Germinal center (tissue), 1 donor: ENCODE data around the gene ROR2.

ENCODE experiments used
- DNase-seq: peaks from one replicate; pipeline ENCODE4 v3.0.0; 2012; ENCODE audit warnings: mixed read lengths, low spot score

Gene ROR2

GRCh38 chr9:91879231-91879630, 70.8 kb downstream of the ROR2 start:
- DNase-seq, result no peak

DNA sequence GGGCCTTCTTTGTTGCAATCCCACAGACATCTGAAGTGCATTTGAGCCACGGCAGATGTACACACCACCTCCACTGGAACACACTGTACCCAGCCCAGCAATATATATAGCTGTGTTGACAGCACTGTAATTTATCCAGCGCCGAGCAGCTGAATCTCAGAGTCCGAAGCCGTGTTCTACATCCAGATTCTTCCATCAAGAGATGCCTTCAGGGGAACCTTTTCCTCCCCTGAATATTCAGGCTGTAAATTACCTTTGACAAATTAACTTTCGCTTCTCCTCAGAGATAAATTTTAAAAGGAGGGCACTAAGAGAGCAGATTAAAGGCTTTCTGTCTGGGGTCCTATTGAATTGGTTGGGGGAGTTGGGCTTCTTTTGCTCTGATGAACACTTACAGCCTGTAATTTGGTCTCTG, 76.4 kb downstream of the ROR2 start:
- DNase-seq, result no peak

- no peak for DNase-seq
These were observed 81.2 kb downstream of the ROR2 start for GRCh38 chr9:91868732-91869391.

- no peak for DNase-seq
These were observed 82.3 kb downstream of the ROR2 start for GRCh38 chr9:91867740-91868139.

DNA sequence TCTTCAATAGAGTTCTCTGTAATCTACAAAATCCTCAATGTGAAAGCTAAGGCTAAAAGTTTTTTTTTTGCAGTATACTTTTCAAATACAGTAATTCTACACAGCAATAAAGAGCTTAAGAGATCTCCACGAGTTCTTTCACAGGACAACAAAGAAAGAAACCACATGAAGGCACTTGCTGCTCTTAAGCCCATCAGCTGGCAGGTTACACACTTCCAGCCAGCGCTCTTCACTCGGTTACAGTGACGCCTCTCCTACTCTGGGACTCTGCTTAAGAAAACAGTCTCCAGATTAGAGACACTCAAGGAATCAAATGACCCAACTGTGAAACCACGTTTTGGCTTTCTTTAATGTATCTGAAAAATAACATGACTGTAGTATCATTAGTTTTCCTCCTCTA, 85.0 kb downstream of the ROR2 start:
- DNase-seq, result no peak

GRCh38 chr9:91864380-91864779, 85.6 kb downstream of the ROR2 start:
- DNase-seq, result no peak

GRCh38 chr9:91863469-91863868, 86.6 kb downstream of the ROR2 start:
- no peak for DNase-seq

DNA sequence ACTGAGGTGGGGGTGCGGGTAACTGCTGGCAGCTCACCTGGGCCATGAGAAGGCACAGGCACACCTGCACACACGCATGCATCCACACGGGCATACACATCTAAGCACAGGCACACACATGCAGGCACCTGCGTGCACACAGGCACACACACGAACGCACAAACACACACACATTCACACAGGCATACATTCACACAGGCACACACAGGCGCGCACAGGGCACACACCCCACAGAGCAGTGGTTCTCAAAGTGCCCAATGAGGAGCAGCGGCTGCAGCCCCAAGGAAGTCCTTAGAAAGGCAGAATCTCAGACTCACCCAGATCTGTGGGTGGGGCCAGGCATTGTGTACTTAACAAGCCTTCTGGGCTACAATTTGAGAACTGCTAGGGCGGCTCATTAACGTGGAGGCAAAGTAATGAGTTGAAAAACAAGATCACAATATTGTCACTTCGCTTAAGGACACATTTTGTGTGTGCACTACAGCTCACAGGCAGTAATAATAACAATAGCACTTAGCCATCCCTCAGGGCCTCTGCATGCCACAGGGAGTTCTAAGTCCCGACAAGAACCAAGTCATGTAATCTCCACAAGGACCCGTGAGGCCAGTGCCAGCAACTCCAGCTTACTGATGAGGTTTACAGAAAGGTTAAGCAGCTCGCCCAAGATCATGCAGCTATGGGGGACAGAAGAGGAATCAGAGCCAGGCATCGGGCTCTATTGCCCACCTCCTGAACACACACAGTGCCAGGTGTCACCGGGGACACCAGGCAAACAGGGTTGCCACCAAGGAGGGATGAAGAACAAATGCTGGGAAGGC, 91.6 kb downstream of the ROR2 start:
- DNase-seq, result no peak

GRCh38 chr9:91857291-91858212, 92.5 kb downstream of the ROR2 start:
- DNase-seq, result no peak

GRCh38 chr9:91856419-91856818, 93.6 kb downstream of the ROR2 start:
- no peak for DNase-seq

DNA sequence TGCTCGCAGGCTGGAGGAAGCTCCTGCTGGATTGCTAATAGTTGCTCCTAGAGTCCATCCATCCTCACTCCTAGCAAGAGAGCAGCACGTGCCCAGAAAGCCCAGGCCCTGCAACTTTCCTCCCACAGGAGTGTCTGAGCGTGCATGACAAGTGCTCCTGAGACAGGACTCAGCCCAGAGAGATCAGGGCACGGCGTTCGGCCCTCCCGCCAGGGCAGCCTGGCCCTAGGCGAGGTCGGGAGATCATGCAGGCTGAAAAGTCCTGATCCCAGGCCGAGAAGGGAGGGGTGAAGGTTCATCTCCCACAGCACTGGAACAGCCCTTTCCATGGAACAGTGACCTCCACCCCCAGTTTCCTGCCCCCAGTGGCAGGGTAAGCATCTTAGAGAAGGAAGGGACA, 94.8 kb downstream of the ROR2 start:
- no peak for DNase-seq

- DNase-seq, result no peak
These were observed 97.2 kb downstream of the ROR2 start for GRCh38 chr9:91852801-91853347.

GRCh38 chr9:91849694-91850093, 100.3 kb downstream of the ROR2 start:
- no peak for DNase-seq

DNA sequence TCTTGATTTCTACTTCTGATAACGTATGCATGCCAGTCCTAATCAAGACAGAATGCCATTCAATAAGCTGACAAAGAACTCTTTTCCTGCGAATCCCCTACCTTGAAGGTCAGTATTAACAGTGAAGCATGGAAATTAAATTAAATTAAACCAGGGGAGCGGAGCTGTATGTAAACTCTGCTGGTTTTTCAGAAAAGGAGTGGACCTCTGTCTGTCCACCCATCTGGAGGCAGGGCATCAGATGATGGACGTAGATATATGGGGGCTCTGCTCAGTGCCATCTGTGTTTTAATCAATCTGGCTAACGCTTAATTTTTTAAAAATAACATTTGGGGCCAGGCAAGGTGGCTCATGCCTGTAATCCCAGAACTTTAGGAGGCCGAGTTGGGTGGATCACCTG, 101.9 kb downstream of the ROR2 start:
- no peak for DNase-seq

DNA sequence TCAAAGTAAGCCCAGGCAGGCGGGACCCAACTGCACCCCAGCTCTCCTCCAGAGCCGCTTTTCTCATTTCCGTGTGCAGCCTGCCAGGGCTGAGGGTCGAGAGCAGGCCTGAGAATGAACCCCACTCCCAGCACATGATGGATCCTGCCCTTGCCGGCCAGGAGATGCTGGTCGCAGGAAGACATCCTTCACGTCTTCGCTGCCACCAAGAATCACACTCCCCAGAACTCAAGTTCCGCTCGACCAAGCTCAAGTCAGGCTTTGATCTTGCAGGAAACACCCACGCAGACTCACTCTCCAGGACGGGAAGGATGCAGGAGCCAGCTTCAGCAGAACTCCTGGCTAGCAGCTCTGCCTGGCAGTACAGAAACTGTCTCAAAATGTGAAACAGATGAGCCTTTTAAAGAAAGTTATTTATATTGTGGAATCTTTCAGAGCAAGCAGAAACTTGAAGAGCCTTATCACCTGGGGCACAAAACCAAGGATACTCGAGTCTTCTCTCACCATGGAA, 102.4 kb downstream of the ROR2 start:
- no peak for DNase-seq

GRCh38 chr9:91845879-91846278, 104.1 kb downstream of the ROR2 start:
- DNase-seq, result no peak

DNA sequence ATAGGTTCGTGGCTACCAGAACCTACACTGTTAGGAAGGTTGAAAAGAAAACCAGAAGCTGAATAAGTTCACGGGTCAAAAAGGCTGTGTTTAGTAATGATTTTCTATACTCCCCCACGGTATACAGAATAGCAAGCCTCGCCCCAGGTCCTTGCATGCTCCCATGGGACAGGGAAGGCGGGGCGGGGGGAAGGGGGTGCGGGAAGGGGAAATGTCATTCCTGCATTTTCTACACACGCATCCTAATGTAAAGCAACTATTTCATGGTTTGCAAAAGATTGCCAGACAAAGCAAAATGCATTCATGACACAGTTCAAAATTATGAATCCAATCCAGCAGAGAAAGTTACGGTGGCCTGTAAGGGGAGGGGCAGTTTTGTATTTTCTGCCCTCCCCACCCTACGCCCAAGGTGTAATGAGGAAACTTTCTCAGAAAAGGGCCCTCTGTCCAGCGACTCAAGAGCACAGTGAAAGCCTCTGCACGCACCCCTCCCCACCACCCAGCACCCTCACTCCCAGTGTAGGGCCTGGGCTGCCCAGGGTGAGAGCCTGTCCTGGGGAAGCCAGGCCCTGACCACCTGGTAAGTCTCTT, 105.2 kb downstream of the ROR2 start:
- no peak for DNase-seq

DNA sequence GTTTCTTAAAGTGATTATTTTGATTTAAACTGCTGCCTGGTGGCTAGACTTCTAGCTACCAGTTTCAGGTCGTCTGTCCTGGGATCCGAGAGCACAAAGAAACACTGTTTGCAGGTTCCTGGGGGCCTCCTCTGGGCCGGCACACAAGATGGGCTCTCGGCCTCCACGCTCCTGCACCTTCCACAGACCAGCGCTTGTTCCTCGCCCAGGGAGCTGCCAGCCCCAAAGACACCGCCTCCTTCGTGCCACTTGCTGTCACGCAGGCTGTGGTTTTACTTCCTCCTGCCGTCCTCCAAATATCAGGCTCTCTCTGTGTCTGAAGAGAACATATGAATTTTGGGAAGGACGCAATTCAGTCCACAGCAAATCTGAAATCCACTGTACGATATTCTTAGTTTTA, 105.8 kb downstream of the ROR2 start:
- DNase-seq, result no peak

GRCh38 chr9:91843623-91844148, 106.3 kb downstream of the ROR2 start:
- DNase-seq, result no peak

- no peak for DNase-seq
These were observed 106.9 kb downstream of the ROR2 start for GRCh38 chr9:91843093-91843492.

DNA sequence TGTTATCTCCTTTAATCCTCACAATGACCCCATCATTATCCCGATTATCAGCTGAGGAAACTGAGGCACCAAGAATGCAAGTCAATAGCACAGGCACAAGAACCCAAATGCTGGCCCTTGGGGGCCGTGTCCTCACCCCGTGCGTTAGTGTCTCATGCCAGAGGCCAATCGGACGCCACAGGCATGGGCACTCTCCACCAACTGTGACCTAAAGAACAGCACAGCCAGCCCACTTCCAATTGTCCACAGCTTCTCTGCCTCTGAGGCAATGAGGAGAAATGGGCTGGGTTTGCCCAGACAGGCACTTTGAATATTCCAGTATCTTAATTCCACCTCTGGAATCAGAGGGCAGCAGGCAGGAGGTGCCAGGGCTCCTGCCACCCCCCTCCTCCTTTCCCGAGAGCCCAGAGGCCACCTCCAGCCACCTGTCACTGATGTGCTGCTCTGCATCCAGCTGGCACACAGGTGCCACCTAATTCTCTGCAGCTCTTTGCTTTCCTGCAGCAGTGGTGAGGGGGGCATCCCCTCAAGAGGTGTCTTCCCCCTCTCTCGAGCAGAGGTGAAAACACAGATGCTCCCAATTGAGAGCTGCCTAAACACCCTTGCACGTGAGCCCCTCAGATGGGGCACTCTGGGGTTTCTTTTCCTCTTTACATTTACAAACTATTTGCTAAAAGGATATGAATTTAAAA, 107.5 kb downstream of the ROR2 start:
- DNase-seq, result no peak
